Gastrocnemius medialis (tissue), 4 donors: ENCODE measurements around the gene DOLPP1. TPM values are rescaled to one million over a fixed set of nuclear protein-coding genes. Genes with fewer than 3 reads are reported as not detected.
A peak's percentile ranks its signal among the peaks of the same experiment; 100 is the strongest.

Experiments used
- ATAC-seq, 2 donors: fragments of 150-250 bp; one replicate each; pipeline ENCODE4 v1.9.1; 2016
- DNase-seq, 2 donors: peaks; one replicate each; pipeline ENCODE4 v3.0.0-alpha.2; 2019
- H3K27ac ChIP-seq, 4 donors: fragments of 200-600 bp; sonication (generic); 1 replicate in 1 of 4; 2 replicates in 3 of 4; pipeline ENCODE4 v1.5.1; 2016 to 2018; ENCODE audit warnings: mild to moderate bottlenecking in 2 of 4, moderate library complexity in 1 of 4
- H3K27me3 ChIP-seq, 3 donors: fragments of 200-600 bp; sonication (generic) in 2 of 3; 1 replicate in 1 of 3; 2 replicates in 2 of 3; pipeline versions ENCODE4 v1.5.1 to v1.6.0; 2016 to 2019; ENCODE audit warnings: mild to moderate bottlenecking in 1 of 3, moderate library complexity in 1 of 3
- H3K36me3 ChIP-seq, 2 donors: fragments of 200-600 bp; sonication (generic) in 1 of 2; one replicate each; pipeline ENCODE4 v1.5.1; 2017 to 2018
- H3K4me1 ChIP-seq, 2 donors: fragments of 200-600 bp; sonication (generic) in 1 of 2; one replicate each; pipeline ENCODE4 v1.5.1; 2016 to 2017; ENCODE audit warnings: mild to moderate bottlenecking in 2 of 2
- H3K4me3 ChIP-seq, 4 donors: fragments of 200-600 bp; sonication (generic) in 3 of 4; 1 replicate in 1 of 4; 2 replicates in 3 of 4; pipeline ENCODE4 v1.5.1; 2016 to 2019; ENCODE audit warnings: mild to moderate bottlenecking in 2 of 4
- H3K9me3 ChIP-seq, 3 donors: fragments of 200-600 bp; sonication (generic) in 2 of 3; 1 replicate in 1 of 3; 2 replicates in 2 of 3; pipeline ENCODE4 v1.5.1; 2016 to 2019
- POLR2A ChIP-seq, 2 donors: fragments of 450-650 bp; IDR thresholded peaks; one replicate each; pipeline ENCODE4 v1.6.1; 2017; ENCODE audit warnings: antibody characterized with exemption in 2 of 2, mild to moderate bottlenecking in 2 of 2, moderate library complexity in 2 of 2
- in situ Hi-C, 4 donors: fragments of 200-750 bp; cut with MboI; loops; one replicate each; pipeline versions ENCODE4 v1.15.0 to v1.8.0; 2017; ENCODE audit warnings: low sequenced_read_pairs in 4 of 4
- intact Hi-C: fragments of 100-400 bp; cut with DNase I; formaldehyde crosslinking; loops from one replicate; pipeline ENCODE4 v1.15.1; 2023; ENCODE audit warnings: low total_unique reads
- total RNA-seq, 4 donors: library from RNA; depleted of rRNA; stranded (reverse); fragments of >200 nt; gene quantifications; one replicate each; pipeline versions ENCODE4 v1.1.0 to v1.2.3, GENCODE V29; 2016
- TF ChIP-seq, protein P1 (sequence below), 5 experiments: fragments of 450-650 bp in 3 of 5; fragments of 200-600 bp in 2 of 5; sonication (generic) in 2 of 5; IDR thresholded peaks in 4 of 5; conservative IDR thresholded peaks in 1 of 5; 1 replicate in 4 of 5; 2 replicates in 1 of 5; pipeline ENCODE4 v1.5.1; 2016 to 2019; ENCODE audit warnings: antibody characterized with exemption in 5 of 5, mild to moderate bottlenecking in 3 of 5, moderate library complexity in 3 of 5

Gene DOLPP1
- total RNA-seq, 4 donors from 2014 or later = 1.6 to 4.7 (median 2.8) TPM

DNA sequence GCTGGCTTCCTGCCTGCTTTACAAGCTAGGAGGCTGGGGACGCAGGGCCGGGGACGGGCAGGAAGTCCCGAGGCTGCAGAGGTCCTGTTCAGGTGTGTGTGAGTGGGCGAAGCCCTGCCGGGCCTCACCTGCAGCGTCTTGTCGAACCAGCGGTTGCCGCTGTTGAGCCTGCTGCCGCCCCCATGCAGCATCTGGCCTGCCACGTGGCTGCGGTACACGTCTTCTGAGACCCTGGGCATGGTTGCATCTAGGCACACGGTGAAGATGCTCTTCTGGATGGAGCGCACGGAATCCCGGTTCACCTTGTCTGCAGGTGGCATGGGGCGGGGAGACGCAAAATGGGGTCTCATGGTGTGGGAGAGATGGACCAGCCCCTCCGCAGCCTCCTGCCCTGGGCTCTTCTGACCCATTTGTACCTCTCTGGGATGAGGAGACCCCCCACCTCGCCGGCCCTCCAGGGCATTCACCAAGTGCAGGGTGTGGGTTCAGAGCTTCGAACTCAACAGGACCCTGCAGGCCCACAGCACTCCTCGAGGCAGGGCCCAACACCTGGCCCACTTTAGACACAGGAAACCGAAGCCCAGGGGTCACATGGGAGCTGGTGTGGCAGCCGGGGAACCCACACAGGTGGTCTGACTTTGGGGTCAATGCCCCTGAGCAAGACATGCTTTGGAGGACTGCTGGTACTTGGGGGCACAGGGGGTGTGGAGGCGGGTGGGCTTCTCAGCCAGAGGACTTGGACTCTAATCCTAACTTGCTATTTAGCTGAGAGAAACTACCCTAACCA lies 19.7 kb downstream of the DOLPP1 start:
- no peak for TF ChIP-seq POLR2A (IDR thresholded peaks at IDR 0.05)
- Histone ChIP-seq H3K4me3 (no peak overlapping the region), H3K27ac (no peak overlapping the region), H3K4me1 (peaks cover 15 to 18% of the 10 kb centered on the region in 2 donors), H3K27me3 (no peaks in the 10 kb centered on the region), H3K36me3 (peaks cover 0 to 34% of the 10 kb centered on the region in 2 donors), H3K9me3 (no peaks in the 10 kb centered on the region)
- intact Hi-C loops (no loop called here), in situ Hi-C loops (no loop called here)
- no peak for DNase-seq
- ATAC-seq = no peak

- in situ Hi-C loops = no loop called here
- Histone ChIP-seq H3K9me3 (no peaks in the 10 kb centered on the region), H3K27me3 (no peaks in the 10 kb centered on the region), H3K4me3 (no peak overlapping the region), H3K36me3 (peaks cover 0 to 27% of the 10 kb centered on the region in 2 donors), H3K4me1 (peaks cover 15 to 20% of the 10 kb centered on the region in 2 donors), H3K27ac (no peak overlapping the region)
- TF ChIP-seq, protein P1, sequence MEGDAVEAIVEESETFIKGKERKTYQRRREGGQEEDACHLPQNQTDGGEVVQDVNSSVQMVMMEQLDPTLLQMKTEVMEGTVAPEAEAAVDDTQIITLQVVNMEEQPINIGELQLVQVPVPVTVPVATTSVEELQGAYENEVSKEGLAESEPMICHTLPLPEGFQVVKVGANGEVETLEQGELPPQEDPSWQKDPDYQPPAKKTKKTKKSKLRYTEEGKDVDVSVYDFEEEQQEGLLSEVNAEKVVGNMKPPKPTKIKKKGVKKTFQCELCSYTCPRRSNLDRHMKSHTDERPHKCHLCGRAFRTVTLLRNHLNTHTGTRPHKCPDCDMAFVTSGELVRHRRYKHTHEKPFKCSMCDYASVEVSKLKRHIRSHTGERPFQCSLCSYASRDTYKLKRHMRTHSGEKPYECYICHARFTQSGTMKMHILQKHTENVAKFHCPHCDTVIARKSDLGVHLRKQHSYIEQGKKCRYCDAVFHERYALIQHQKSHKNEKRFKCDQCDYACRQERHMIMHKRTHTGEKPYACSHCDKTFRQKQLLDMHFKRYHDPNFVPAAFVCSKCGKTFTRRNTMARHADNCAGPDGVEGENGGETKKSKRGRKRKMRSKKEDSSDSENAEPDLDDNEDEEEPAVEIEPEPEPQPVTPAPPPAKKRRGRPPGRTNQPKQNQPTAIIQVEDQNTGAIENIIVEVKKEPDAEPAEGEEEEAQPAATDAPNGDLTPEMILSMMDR (IDR thresholded peaks at IDR 0.05 in 4 of 5, conservative IDR thresholded peaks at IDR 0.05 in 1 of 5) = no peak
- no peak for TF ChIP-seq POLR2A (IDR thresholded peaks at IDR 0.05)
- ATAC-seq = no peak
- intact Hi-C loops = no loop called here
- no peak for DNase-seq
Measured at GRCh38 chr9:129101279-129101678, 20.4 kb downstream of the DOLPP1 start.

- ATAC-seq = no peak
- no peak for DNase-seq
- peaks cover 0 to 18% of the 10 kb centered on the region in 2 donors for H3K36me3 ChIP-seq
- H3K9me3 ChIP-seq = no peaks in the 10 kb centered on the region
- H3K27me3 ChIP-seq = no peaks in the 10 kb centered on the region
- intact Hi-C loops = no loop called here
- in situ Hi-C loops = no loop called here
- peak overlapping the region in 3 of 4 donors; percentile 83 to 92 (median 85) for H3K27ac ChIP-seq
- no peak overlapping the region for H3K4me3 ChIP-seq
- peaks cover 16 to 29% of the 10 kb centered on the region in 2 donors for H3K4me1 ChIP-seq
- TF ChIP-seq, protein P1 (IDR thresholded peaks at IDR 0.05 in 4 of 5, conservative IDR thresholded peaks at IDR 0.05 in 1 of 5) = no peak
- TF ChIP-seq POLR2A (IDR thresholded peaks at IDR 0.05) = no peak
Measured at GRCh38 chr9:129102095-129102525, 21.2 kb downstream of the DOLPP1 start.

DNA sequence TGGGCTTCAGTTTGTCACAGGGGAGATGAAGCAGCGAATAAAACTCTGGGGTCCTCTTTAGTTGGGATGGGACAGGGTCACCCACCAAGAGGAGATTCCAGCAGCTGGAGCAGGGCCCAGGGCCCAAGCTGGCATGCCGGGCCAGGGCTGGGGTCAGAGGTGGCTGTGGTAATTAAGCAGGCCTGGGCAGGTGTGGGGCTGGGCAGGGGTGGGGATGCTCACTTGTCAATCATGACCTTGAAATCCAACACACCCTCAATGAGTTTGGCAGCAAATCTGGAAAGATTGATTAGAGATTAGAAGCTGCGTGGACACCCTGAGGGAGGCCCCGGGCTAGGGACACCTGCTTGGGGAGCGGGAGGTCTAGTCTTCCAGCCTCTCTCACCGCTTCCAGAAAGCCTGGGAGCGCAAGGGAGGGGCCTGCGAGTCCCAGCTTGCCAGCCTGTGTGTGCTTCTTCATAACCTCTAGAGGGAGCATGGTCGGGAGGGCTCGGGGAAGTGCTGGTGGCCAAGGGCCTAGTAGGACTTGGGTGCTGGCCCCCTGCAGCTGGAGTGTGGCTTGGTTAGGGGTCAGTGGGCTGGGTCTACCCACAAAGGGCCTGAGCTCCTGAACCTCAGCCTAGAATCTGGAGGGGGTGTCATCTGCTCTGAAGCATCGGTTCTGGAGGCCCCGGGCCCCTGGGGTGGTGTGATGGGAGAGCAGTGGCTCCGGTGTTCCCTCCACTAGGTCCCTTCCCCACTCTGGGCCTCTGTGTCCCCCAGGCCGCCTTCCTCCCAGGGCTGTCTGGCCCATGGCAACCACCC lies 22.1 kb downstream of the DOLPP1 start:
- peak overlapping the region; percentile 83 to 92 (median 88) for H3K27ac ChIP-seq
- H3K36me3 ChIP-seq = peaks cover 0 to 11% of the 10 kb centered on the region in 2 donors
- no peaks in the 10 kb centered on the region for H3K27me3 ChIP-seq
- DNase-seq (peak; percentile 46 to 80), ATAC-seq (peak; percentile 64 to 75)
- no peaks in the 10 kb centered on the region for H3K9me3 ChIP-seq
- peaks cover 24 to 33% of the 10 kb centered on the region in 2 donors for H3K4me1 ChIP-seq
- intact Hi-C loops (no loop called here), in situ Hi-C loops (no loop called here)
- H3K4me3 ChIP-seq = no peak overlapping the region
- no peak for TF ChIP-seq POLR2A (IDR thresholded peaks at IDR 0.05)
- TF ChIP-seq, protein P1 (IDR thresholded peaks at IDR 0.05 in 4 of 5, conservative IDR thresholded peaks at IDR 0.05 in 1 of 5) = peak; percentile 36 to 62 (median 55)

DNA sequence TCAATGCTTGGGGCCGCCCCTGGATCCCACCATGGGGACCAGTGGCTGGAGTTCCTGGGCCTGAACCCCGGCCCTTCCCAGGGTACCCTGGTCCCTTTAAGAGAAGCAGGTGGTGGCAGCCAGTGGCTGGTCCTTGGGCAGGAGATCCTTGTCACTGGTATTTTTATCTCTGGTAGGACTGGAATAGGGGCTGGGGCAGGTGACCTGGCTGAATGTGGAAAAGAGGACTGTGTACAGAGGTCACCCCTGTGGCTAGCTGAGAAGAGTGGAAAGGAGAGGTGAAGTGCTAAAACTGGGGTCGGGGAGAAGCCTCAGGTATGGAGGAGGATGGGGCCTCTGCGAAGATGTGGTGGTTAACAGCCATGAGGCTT lies 22.7 kb downstream of the DOLPP1 start:
- ATAC-seq (peak; percentile 84 to 86), DNase-seq (peak; percentile 53 to 77)
- TF ChIP-seq POLR2A (IDR thresholded peaks at IDR 0.05) = no peak
- TF ChIP-seq, protein P1 (IDR thresholded peaks at IDR 0.05 in 4 of 5, conservative IDR thresholded peaks at IDR 0.05 in 1 of 5) = no peak
- no peaks in the 10 kb centered on the region for H3K9me3 ChIP-seq
- H3K4me1 ChIP-seq = peaks cover 30 to 39% of the 10 kb centered on the region in 2 donors
- H3K27ac ChIP-seq = peak overlapping the region; percentile 83 to 92 (median 88)
- intact Hi-C loops (no loop called here), in situ Hi-C loops (no loop called here)
- H3K27me3 ChIP-seq = no peaks in the 10 kb centered on the region
- H3K36me3 ChIP-seq = peaks cover 0 to 5% of the 10 kb centered on the region in 2 donors
- no peak overlapping the region for H3K4me3 ChIP-seq
